ENCODE results near the gene YWHAG. TPM values are rescaled to one million over a fixed set of nuclear protein-coding genes. Genes with fewer than 3 reads are reported as not detected.

YWHAG gene
- total and polyA plus RNA-seq, 9 of the 15 experiments (the other 6 are each of a cell fraction or from before 2014, with no cell fraction given), result 30.4 to 246 (median 94.5) TPM

GRCh38 chr7:76372984-76373833 is 14.4 kb upstream of the YWHAG start (continued):
- TF ChIP-seq MGA (IDR thresholded peaks at IDR 0.05) (peak; percentile 71; the same call in 1 of the 2 replicates), ZNF347 (CRISPR knock-in tag; IDR thresholded peaks at IDR 0.05; ENCODE audit: low read depth) (no peak), RB1 (IDR thresholded peaks at IDR 0.05; ENCODE audit: low read depth) (peak; percentile 72), ZNF79 (CRISPR knock-in tag; IDR thresholded peaks at IDR 0.05; ENCODE audit: low read depth) (no peak), ZNF263 (CRISPR knock-in tag; IDR thresholded peaks at IDR 0.05; ENCODE audit: borderline replicate concordance) (peak; percentile 95), MCM7 (IDR thresholded peaks at IDR 0.05) (0 out of 4 replicates have a peak, but pooled peaks of 1 of the 2 experiments have one; percentile 50), PTTG1 (tag; IDR thresholded peaks at IDR 0.05; ENCODE audit: low read depth) (peak; percentile 27; the same call in 1 of the 2 replicates), ZNF408 (CRISPR knock-in tag; IDR thresholded peaks at IDR 0.05; ENCODE audit: low read depth) (no peak), PHF20 (IDR thresholded peaks at IDR 0.05; ENCODE audit: partially characterized antibody) (no peak), ZKSCAN3 (CRISPR knock-in tag; IDR thresholded peaks at IDR 0.05) (no peak), ZNF668 (CRISPR knock-in tag; IDR thresholded peaks at IDR 0.05) (peak; percentile 43; the same call in 1 of the 2 replicates), MYNN (IDR thresholded peaks at IDR 0.05) (peak; percentile 37; the same call in 1 of the 2 replicates), MYNN (CRISPR knock-in tag; IDR thresholded peaks at IDR 0.05) (no peak), CTBP1 (IDR thresholded peaks at IDR 0.05; ENCODE audit: borderline replicate concordance) (peak; percentile 91), TCF7 (IDR thresholded peaks at IDR 0.05; ENCODE audit: borderline replicate concordance) (no peak), GTF2A2 (tag; IDR thresholded peaks at IDR 0.05) (0 out of 2 replicates have a peak, but pooled peaks have one; percentile 27), SP2 (IDR thresholded peaks at IDR 0.05; ENCODE audit: extremely low read depth, low read depth, low read length, poor library complexity, severe bottlenecking) (peak; percentile 14), ARNT (IDR thresholded peaks at IDR 0.05) (peak; percentile 65 to 88)
